ENCODE measurements around the gene ATP4A. TPM values are rescaled to one million over a fixed set of nuclear protein-coding genes. Genes with fewer than 3 reads are reported as not detected.

ATP4A gene
- total and polyA plus RNA-seq, 8 donors, result 0.28 to 10.8 (median 2.5) TPM

GRCh38 chr19:35569281-35569781, 5.9 kb upstream of the ATP4A start:
- intact Hi-C loops (cut with DNase I), result no loop called here

GRCh38 chr19:35566738-35567137, 3.3 kb upstream of the ATP4A start:
- no peaks in the 10 kb centered on the region for H3K27me3 ChIP-seq
- H3K36me3 ChIP-seq, result no peaks in the 10 kb centered on the region
- no peak overlapping the region for H3K27ac ChIP-seq
- peaks cover 0 to 17% (median 15%) of the 10 kb centered on the region in 3 donors for H3K4me1 ChIP-seq
- FAIRE-seq, result no peak
- H3K9me3 ChIP-seq, result no peaks in the 10 kb centered on the region
- no peak for TF ChIP-seq CTCF (IDR thresholded peaks at IDR 0.05)
- ATAC-seq, result no peak
- 91 to 96% methylated on average over 7 of the region's 7 CpGs for WGBS, 2 donors
- H3K4me3 ChIP-seq, result no peak overlapping the region
- DNase-seq, result no peak
- intact Hi-C loops (cut with DNase I), result no loop called here

More at GRCh38 chr19:35569281-35569781, 5.9 kb upstream of the ATP4A start:
- Histone ChIP-seq H3K9me3 (no peaks in the 10 kb centered on the region), H3K4me1 (peaks cover 0 to 17% (median 15%) of the 10 kb centered on the region in 3 donors), H3K27me3 (no peaks in the 10 kb centered on the region), H3K27ac (peak overlapping the region in 2 of 4 donors; percentile 8 to 39), H3K4me3 (no peak overlapping the region), H3K36me3 (no peaks in the 10 kb centered on the region)
- WGBS, 2 donors, result 24 to 34% methylated on average over 5 of the region's 5 CpGs
- FAIRE-seq (no peak), DNase-seq (peak in 5 of 6 donors; percentile 45 to 83 (median 76)), ATAC-seq (peak; percentile 37 to 81 (median 74))
- no peak for TF ChIP-seq CTCF (IDR thresholded peaks at IDR 0.05)

GRCh38 chr19:35565016-35565856, 1.8 kb upstream of the ATP4A start:
- DNase-seq, result peak in 4 of 6 donors; percentile 38 to 74 (median 65)
- ATAC-seq, result peak; percentile 44 to 76 (median 71)
- Histone ChIP-seq H3K4me1 (peaks cover 0 to 17% (median 15%) of the 10 kb centered on the region in 3 donors), H3K27ac (no peak overlapping the region), H3K9me3 (no peaks in the 10 kb centered on the region), H3K36me3 (no peaks in the 10 kb centered on the region), H3K4me3 (no peak overlapping the region), H3K27me3 (no peaks in the 10 kb centered on the region)
- intact Hi-C loops (cut with DNase I), result no loop called here
- no peak for FAIRE-seq
- TF ChIP-seq CTCF (IDR thresholded peaks at IDR 0.05), result no peak
- WGBS, 2 donors, result 40 to 41% methylated on average over 12 of the region's 12 CpGs

- 81 to 83% methylated on average over 2 of the region's 2 CpGs for WGBS, 2 donors
- Histone ChIP-seq H3K4me3 (no peak overlapping the region), H3K36me3 (no peaks in the 10 kb centered on the region), H3K9me3 (no peaks in the 10 kb centered on the region), H3K27me3 (no peaks in the 10 kb centered on the region), H3K27ac (no peak overlapping the region), H3K4me1 (peaks cover 0 to 13% (median 7%) of the 10 kb centered on the region in 3 donors)
- intact Hi-C loops (cut with DNase I), result no loop called here
- ATAC-seq, result no peak
- no peak for DNase-seq
- FAIRE-seq, result no peak
- no peak for TF ChIP-seq CTCF (IDR thresholded peaks at IDR 0.05)
Observed at GRCh38 chr19:35562776-35563175, 682 bp downstream of the ATP4A start.

DNA sequence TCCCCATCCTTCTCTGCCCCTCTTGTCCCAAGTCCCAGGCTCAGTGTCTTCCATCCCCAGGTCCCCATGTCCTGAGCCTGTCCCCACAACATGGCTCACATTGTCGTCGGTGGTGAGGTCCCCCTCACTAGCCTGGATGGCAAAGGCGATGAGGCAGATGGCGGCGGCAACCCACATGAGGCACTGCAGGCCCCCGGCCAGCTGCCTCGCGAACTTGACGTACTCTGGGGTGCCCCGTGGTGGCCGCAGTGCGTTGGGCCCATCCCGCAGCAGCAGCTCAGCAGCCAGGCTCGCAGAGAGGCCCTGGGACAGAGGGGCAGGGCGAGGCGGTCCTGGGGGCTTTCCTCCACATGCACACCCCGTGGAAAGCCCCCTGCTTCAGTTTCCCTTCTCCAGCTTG, 1.1 kb downstream of the ATP4A start:
- no peak for FAIRE-seq
- Histone ChIP-seq H3K27ac (no peak overlapping the region), H3K4me1 (peaks cover 0 to 13% (median 7%) of the 10 kb centered on the region in 3 donors), H3K4me3 (no peak overlapping the region), H3K36me3 (no peaks in the 10 kb centered on the region), H3K27me3 (no peaks in the 10 kb centered on the region), H3K9me3 (no peaks in the 10 kb centered on the region)
- DNase-seq, result peak in 1 of 6 donors; percentile 53
- 76 to 78% methylated on average over 13 to 17 of the region's 17 CpGs for WGBS, 2 donors
- intact Hi-C loops (cut with DNase I), result no loop called here
- no peak for ATAC-seq
- no peak for TF ChIP-seq CTCF (IDR thresholded peaks at IDR 0.05)
